ENCODE data around the gene FXYD6. TPM values are rescaled to one million over a fixed set of nuclear protein-coding genes. Genes with fewer than 3 reads are reported as not detected.
"Not testable (repeated sequence)": the region's sequence is repeated elsewhere in the genome, so short reads cannot be mapped to it uniquely, and the experiment has no call there.

FXYD6 gene
- total RNA-seq, 1 experiment from 2014 or later: 12.2 TPM

DNA sequence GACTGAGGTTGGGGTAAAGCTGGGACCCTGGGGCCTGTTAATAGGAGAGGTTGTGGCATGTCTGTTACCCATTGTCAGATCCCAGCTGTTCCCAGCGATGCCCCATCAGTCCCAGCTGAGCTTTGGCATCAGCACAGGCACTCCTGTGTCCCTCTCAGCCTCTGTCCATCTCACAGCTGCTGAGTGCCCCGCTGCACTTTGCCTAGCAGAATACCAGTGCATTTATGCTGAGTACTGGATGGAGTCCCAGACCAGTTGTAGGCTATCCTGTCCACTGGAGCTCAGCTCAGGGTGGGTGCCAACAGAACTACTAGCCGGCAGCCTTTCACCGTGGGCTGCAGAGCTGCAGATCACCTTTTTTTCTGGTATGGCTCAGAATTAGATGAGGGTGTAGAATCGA is 9.9 kb downstream of the FXYD6 start:
- Histone ChIP-seq H3K27me3 (replicated peaks; ENCODE audit: insufficient read depth, low read depth, low read length, poor library complexity) (no peaks in the 10 kb centered on the region), H3K4me3 (ENCODE audit: low read depth, low read length, poor library complexity, severe bottlenecking) (no peak overlapping the region), H3K27ac (ENCODE audit: low read depth, low read length, poor library complexity, severe bottlenecking) (no peak overlapping the region), H3K36me3 (ENCODE audit: insufficient read depth, low read length, poor library complexity, severe bottlenecking) (no peaks in the 10 kb centered on the region), H3K4me1 (ENCODE audit: insufficient read depth, low read length, poor library complexity, severe bottlenecking) (peaks cover 5% of the 10 kb centered on the region), H3K9me3 (ENCODE audit: low read depth, low read length, poor library complexity, severe bottlenecking) (no peaks in the 10 kb centered on the region)
- TF ChIP-seq, protein P1, sequence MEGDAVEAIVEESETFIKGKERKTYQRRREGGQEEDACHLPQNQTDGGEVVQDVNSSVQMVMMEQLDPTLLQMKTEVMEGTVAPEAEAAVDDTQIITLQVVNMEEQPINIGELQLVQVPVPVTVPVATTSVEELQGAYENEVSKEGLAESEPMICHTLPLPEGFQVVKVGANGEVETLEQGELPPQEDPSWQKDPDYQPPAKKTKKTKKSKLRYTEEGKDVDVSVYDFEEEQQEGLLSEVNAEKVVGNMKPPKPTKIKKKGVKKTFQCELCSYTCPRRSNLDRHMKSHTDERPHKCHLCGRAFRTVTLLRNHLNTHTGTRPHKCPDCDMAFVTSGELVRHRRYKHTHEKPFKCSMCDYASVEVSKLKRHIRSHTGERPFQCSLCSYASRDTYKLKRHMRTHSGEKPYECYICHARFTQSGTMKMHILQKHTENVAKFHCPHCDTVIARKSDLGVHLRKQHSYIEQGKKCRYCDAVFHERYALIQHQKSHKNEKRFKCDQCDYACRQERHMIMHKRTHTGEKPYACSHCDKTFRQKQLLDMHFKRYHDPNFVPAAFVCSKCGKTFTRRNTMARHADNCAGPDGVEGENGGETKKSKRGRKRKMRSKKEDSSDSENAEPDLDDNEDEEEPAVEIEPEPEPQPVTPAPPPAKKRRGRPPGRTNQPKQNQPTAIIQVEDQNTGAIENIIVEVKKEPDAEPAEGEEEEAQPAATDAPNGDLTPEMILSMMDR (conservative IDR thresholded peaks at IDR 0.05; ENCODE audit: low read depth, low read length): no peak
- TF ChIP-seq EZH2 (IDR thresholded peaks at IDR 0.05; ENCODE audit: borderline replicate concordance, low read depth, low read length, poor library complexity, severe bottlenecking): no peak
- ChIA-PET CTCF (no interaction called here), POLR2A (ENCODE audit: low non-redundant PET) (no interaction called here)
- BruUV-seq (replicated peaks): no TSS peak
- DNase-seq (ENCODE audit: low spot score): no peak
- intact Hi-C loops (cut with micrococcal nuclease; ENCODE audit: unreplicated experiment): no loop called here

DNA sequence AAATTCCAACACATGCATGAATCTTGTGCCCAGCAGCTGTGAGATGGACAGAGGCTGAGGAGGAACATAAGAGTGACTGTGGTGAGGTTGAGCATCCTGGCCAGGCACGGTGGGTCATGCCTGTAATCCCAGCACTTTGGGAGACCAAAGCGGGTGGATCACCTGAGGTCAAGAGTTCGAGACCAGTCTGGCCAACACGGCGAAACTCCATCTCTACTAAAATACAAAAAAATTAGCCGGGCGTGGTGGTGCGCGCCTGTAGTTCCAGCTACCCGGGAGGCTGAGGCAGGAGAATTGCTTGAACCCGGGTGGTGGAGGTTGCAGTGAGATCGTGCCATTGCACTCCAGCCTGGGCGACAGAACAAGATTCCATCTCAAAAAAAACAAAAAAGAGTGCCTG is 10.9 kb downstream of the FXYD6 start:
- H3K27ac ChIP-seq (ENCODE audit: low read depth, low read length, poor library complexity, severe bottlenecking); H3K4me3 ChIP-seq (ENCODE audit: low read depth, low read length, poor library complexity, severe bottlenecking); CTCF ChIA-PET; H3K4me1 ChIP-seq (ENCODE audit: insufficient read depth, low read length, poor library complexity, severe bottlenecking); H3K36me3 ChIP-seq (ENCODE audit: insufficient read depth, low read length, poor library complexity, severe bottlenecking); H3K27me3 ChIP-seq (replicated peaks; ENCODE audit: insufficient read depth, low read depth, low read length, poor library complexity); intact Hi-C loops (cut with micrococcal nuclease; ENCODE audit: unreplicated experiment); BruUV-seq (replicated peaks); DNase-seq (ENCODE audit: low spot score); H3K9me3 ChIP-seq (ENCODE audit: low read depth, low read length, poor library complexity, severe bottlenecking); POLR2A ChIA-PET (ENCODE audit: low non-redundant PET): not testable (repeated sequence)

DNA sequence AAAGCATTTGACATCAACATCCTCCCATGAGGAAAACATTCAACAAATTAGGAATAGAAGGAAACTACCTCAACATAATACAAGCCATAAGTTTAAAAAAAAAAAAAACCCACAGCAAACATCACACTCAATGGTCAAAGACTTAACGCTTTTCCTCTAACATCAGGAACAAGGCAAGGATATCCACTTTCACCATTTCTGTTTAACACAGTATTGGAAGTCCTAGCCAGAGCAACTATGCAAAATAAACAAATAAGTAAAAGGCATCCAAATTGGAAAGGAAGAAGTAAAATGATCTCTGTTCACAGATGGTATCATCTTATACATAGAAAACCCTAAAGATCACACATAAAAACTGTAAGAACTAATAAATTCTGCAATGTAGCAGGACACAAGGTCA is 13.1 kb downstream of the FXYD6 start:
- Histone ChIP-seq H3K27ac (ENCODE audit: low read depth, low read length, poor library complexity, severe bottlenecking) (no peak overlapping the region), H3K4me3 (ENCODE audit: low read depth, low read length, poor library complexity, severe bottlenecking) (no peak overlapping the region), H3K4me1 (ENCODE audit: insufficient read depth, low read length, poor library complexity, severe bottlenecking) (peaks cover 8% of the 10 kb centered on the region), H3K36me3 (ENCODE audit: insufficient read depth, low read length, poor library complexity, severe bottlenecking) (no peaks in the 10 kb centered on the region), H3K9me3 (ENCODE audit: low read depth, low read length, poor library complexity, severe bottlenecking) (no peaks in the 10 kb centered on the region), H3K27me3 (replicated peaks; ENCODE audit: insufficient read depth, low read depth, low read length, poor library complexity) (no peaks in the 10 kb centered on the region)
- DNase-seq (ENCODE audit: low spot score): no peak
- intact Hi-C loops (cut with micrococcal nuclease; ENCODE audit: unreplicated experiment): no loop called here
- ChIA-PET POLR2A (ENCODE audit: low non-redundant PET) (no interaction called here), CTCF (no interaction called here)
- TF ChIP-seq EZH2 (IDR thresholded peaks at IDR 0.05; ENCODE audit: borderline replicate concordance, low read depth, low read length, poor library complexity, severe bottlenecking): no peak
- TF ChIP-seq, protein P1 (conservative IDR thresholded peaks at IDR 0.05; ENCODE audit: low read depth, low read length): no peak
- no TSS peak for BruUV-seq (replicated peaks)

DNA sequence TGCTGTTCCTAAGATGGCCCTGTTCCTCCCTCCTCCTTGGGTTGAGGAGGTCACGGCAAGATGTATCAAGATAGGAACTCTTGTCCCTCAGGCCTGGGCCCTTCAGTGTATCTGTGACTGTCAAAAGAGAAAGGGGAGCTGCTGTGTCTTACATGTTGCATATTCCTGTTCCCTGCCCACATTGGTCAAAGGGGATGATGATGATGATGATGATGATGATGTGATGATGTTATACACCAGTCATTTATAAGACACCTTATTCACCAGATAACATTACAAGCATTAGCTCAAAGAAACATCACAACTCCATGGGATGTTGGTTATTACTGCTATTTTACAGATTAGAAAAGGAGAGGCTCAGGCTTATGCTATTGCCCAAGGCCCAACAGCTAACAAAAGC is 13.7 kb downstream of the FXYD6 start:
- Histone ChIP-seq H3K27ac (ENCODE audit: low read depth, low read length, poor library complexity, severe bottlenecking) (no peak overlapping the region), H3K27me3 (replicated peaks; ENCODE audit: insufficient read depth, low read depth, low read length, poor library complexity) (no peaks in the 10 kb centered on the region), H3K36me3 (ENCODE audit: insufficient read depth, low read length, poor library complexity, severe bottlenecking) (no peaks in the 10 kb centered on the region), H3K4me3 (ENCODE audit: low read depth, low read length, poor library complexity, severe bottlenecking) (no peak overlapping the region), H3K9me3 (ENCODE audit: low read depth, low read length, poor library complexity, severe bottlenecking) (no peaks in the 10 kb centered on the region), H3K4me1 (ENCODE audit: insufficient read depth, low read length, poor library complexity, severe bottlenecking) (peaks cover 8% of the 10 kb centered on the region)
- CTCF ChIA-PET: no interaction called here
- no peak for DNase-seq (ENCODE audit: low spot score)
- POLR2A ChIA-PET (ENCODE audit: low non-redundant PET): no interaction called here
- TF ChIP-seq, protein P1 (conservative IDR thresholded peaks at IDR 0.05; ENCODE audit: low read depth, low read length): no peak
- no peak for TF ChIP-seq EZH2 (IDR thresholded peaks at IDR 0.05; ENCODE audit: borderline replicate concordance, low read depth, low read length, poor library complexity, severe bottlenecking)
- no TSS peak for BruUV-seq (replicated peaks)
- intact Hi-C loops (cut with micrococcal nuclease; ENCODE audit: unreplicated experiment): no loop called here

Data from A673 (cell line).